ENCODE measurements around the gene PFN3. TPM values are rescaled to one million over a fixed set of nuclear protein-coding genes. Genes with fewer than 3 reads are reported as not detected.

PFN3 gene
- total RNA-seq, 1 experiment from 2014 or later = 0.48 TPM

DNA sequence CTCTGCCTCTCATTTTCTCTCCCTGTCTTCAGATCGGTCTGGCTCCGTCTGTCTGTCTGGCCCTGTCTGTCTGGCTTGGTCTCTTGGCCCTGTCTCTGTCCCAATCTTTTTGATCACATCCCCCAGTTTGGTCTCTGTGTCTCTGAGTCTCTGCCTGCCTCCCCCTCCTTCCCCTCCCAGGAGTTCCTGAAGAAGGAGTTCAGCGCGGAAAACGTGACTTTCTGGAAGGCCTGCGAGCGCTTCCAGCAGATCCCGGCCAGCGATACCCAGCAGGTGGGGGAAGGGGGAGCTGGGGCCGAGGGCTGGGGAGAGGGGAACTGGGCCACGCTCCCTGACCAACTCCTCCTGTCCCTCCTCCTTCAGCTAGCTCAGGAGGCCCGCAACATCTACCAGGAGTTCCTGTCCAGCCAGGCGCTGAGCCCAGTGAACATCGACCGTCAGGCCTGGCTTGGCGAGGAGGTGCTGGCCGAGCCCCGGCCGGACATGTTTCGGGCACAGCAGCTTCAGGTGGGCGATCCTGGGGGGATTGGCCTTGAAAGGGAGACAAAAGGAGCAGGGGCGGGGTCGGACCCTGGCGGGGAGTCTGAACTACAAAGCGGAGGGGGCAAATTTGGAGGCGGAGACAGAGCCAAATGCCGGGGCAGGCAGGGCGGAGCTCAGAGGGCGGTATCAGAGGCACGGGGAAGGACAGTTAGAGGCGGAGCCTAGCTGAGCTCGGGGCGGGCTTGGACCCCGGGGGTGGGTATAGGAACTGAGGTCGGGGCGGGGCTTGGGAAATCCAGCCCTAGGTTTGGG lies 33.7 kb downstream of the PFN3 start:
- peak overlapping the region; percentile 99 for H3K27ac Mint-ChIP-seq
- peak; percentile 99 for DNase-seq (ENCODE audit: low spot score)
- H3K36me3 Mint-ChIP-seq = peaks cover 13% of the 10 kb centered on the region
- ATAC-seq = peak; percentile 73
- H3K4me3 Mint-ChIP-seq = peak overlapping the region; percentile 88
- H3K27me3 Mint-ChIP-seq (ENCODE audit: low read depth) = peaks cover 16% of the 10 kb centered on the region
- H3K4me1 Mint-ChIP-seq = peaks cover 66% of the 10 kb centered on the region
- POLR2A ChIA-PET = interaction anchor here (0.9 to 1.8 kb wide), 7 partner anchors 15 to 88 kb away, joined by 3 to 10 read pairs (median 4); partner anchors contain the start of genes GRK6 and LMAN2
- CTCF ChIA-PET = interaction anchor here (0.6 to 13.2 kb wide), 31 partner anchors 8 to 295 kb away, joined by 3 to 216 read pairs (median 4); partner anchors contain the start of genes GRK6, LMAN2, PRELID1 and RAB24
- no peaks in the 10 kb centered on the region for H3K9me3 Mint-ChIP-seq
- TF ChIP-seq MXD4 (CRISPR knock-in tag; IDR thresholded peaks at IDR 0.05; ENCODE audit: borderline replicate concordance) (no peak), ZNF396 (CRISPR knock-in tag; IDR thresholded peaks at IDR 0.05; ENCODE audit: borderline replicate concordance) (no peak), TEAD4 (CRISPR knock-in tag; IDR thresholded peaks at IDR 0.05) (0 out of 2 replicates have a peak, but pooled peaks have one; percentile 9), FOXK1 (CRISPR knock-in tag; IDR thresholded peaks at IDR 0.05) (no peak), TEAD1 (CRISPR knock-in tag; IDR thresholded peaks at IDR 0.05) (peak; percentile 70; the same call in 1 of the 2 replicates), ZNF416 (CRISPR knock-in tag; IDR thresholded peaks at IDR 0.05) (no peak), OVOL2 (CRISPR knock-in tag; IDR thresholded peaks at IDR 0.05; ENCODE audit: borderline replicate concordance) (no peak), ZNF263 (CRISPR knock-in tag; IDR thresholded peaks at IDR 0.05; ENCODE audit: low read depth) (peak; percentile 83), NR2C2 (CRISPR knock-in tag; IDR thresholded peaks at IDR 0.05) (no peak), ATF1 (CRISPR knock-in tag; IDR thresholded peaks at IDR 0.05) (no peak), JUN (CRISPR knock-in tag; IDR thresholded peaks at IDR 0.05) (no peak), SMAD4 (CRISPR knock-in tag; IDR thresholded peaks at IDR 0.05) (no peak), CREM (CRISPR knock-in tag; IDR thresholded peaks at IDR 0.05) (no peak), NR1H2 (CRISPR knock-in tag; IDR thresholded peaks at IDR 0.05) (no peak), JAZF1 (CRISPR knock-in tag; IDR thresholded peaks at IDR 0.05) (no peak), RORB (CRISPR knock-in tag; IDR thresholded peaks at IDR 0.05) (no peak), FOXJ3 (CRISPR knock-in tag; IDR thresholded peaks at IDR 0.05; ENCODE audit: borderline replicate concordance) (no peak), SOX15 (CRISPR knock-in tag; IDR thresholded peaks at IDR 0.05) (no peak), ETV6 (CRISPR knock-in tag; IDR thresholded peaks at IDR 0.05) (0 out of 2 replicates have a peak, but pooled peaks have one; percentile 40)
- TF ChIP-seq, protein P1, sequence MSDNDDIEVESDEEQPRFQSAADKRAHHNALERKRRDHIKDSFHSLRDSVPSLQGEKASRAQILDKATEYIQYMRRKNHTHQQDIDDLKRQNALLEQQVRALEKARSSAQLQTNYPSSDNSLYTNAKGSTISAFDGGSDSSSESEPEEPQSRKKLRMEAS (CRISPR knock-in tag; IDR thresholded peaks at IDR 0.05) = peak; percentile 54; the same call in 1 of the 2 replicates
- TF ChIP-seq, protein P2, sequence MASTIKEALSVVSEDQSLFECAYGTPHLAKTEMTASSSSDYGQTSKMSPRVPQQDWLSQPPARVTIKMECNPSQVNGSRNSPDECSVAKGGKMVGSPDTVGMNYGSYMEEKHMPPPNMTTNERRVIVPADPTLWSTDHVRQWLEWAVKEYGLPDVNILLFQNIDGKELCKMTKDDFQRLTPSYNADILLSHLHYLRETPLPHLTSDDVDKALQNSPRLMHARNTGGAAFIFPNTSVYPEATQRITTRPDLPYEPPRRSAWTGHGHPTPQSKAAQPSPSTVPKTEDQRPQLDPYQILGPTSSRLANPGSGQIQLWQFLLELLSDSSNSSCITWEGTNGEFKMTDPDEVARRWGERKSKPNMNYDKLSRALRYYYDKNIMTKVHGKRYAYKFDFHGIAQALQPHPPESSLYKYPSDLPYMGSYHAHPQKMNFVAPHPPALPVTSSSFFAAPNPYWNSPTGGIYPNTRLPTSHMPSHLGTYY (CRISPR knock-in tag; IDR thresholded peaks at IDR 0.05) = no peak
- TF ChIP-seq, protein P3, sequence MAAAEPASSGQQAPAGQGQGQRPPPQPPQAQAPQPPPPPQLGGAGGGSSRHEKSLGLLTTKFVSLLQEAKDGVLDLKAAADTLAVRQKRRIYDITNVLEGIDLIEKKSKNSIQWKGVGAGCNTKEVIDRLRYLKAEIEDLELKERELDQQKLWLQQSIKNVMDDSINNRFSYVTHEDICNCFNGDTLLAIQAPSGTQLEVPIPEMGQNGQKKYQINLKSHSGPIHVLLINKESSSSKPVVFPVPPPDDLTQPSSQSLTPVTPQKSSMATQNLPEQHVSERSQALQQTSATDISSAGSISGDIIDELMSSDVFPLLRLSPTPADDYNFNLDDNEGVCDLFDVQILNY (CRISPR knock-in tag; IDR thresholded peaks at IDR 0.05) = no peak
- TF ChIP-seq, protein P4, sequence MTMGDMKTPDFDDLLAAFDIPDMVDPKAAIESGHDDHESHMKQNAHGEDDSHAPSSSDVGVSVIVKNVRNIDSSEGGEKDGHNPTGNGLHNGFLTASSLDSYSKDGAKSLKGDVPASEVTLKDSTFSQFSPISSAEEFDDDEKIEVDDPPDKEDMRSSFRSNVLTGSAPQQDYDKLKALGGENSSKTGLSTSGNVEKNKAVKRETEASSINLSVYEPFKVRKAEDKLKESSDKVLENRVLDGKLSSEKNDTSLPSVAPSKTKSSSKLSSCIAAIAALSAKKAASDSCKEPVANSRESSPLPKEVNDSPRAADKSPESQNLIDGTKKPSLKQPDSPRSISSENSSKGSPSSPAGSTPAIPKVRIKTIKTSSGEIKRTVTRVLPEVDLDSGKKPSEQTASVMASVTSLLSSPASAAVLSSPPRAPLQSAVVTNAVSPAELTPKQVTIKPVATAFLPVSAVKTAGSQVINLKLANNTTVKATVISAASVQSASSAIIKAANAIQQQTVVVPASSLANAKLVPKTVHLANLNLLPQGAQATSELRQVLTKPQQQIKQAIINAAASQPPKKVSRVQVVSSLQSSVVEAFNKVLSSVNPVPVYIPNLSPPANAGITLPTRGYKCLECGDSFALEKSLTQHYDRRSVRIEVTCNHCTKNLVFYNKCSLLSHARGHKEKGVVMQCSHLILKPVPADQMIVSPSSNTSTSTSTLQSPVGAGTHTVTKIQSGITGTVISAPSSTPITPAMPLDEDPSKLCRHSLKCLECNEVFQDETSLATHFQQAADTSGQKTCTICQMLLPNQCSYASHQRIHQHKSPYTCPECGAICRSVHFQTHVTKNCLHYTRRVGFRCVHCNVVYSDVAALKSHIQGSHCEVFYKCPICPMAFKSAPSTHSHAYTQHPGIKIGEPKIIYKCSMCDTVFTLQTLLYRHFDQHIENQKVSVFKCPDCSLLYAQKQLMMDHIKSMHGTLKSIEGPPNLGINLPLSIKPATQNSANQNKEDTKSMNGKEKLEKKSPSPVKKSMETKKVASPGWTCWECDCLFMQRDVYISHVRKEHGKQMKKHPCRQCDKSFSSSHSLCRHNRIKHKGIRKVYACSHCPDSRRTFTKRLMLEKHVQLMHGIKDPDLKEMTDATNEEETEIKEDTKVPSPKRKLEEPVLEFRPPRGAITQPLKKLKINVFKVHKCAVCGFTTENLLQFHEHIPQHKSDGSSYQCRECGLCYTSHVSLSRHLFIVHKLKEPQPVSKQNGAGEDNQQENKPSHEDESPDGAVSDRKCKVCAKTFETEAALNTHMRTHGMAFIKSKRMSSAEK (CRISPR knock-in tag; IDR thresholded peaks at IDR 0.05; ENCODE audit: borderline replicate concordance) = no peak
- TF ChIP-seq, protein P5, sequence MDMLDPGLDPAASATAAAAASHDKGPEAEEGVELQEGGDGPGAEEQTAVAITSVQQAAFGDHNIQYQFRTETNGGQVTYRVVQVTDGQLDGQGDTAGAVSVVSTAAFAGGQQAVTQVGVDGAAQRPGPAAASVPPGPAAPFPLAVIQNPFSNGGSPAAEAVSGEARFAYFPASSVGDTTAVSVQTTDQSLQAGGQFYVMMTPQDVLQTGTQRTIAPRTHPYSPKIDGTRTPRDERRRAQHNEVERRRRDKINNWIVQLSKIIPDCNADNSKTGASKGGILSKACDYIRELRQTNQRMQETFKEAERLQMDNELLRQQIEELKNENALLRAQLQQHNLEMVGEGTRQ (CRISPR knock-in tag; IDR thresholded peaks at IDR 0.05) = no peak
- TF ChIP-seq, protein P6, sequence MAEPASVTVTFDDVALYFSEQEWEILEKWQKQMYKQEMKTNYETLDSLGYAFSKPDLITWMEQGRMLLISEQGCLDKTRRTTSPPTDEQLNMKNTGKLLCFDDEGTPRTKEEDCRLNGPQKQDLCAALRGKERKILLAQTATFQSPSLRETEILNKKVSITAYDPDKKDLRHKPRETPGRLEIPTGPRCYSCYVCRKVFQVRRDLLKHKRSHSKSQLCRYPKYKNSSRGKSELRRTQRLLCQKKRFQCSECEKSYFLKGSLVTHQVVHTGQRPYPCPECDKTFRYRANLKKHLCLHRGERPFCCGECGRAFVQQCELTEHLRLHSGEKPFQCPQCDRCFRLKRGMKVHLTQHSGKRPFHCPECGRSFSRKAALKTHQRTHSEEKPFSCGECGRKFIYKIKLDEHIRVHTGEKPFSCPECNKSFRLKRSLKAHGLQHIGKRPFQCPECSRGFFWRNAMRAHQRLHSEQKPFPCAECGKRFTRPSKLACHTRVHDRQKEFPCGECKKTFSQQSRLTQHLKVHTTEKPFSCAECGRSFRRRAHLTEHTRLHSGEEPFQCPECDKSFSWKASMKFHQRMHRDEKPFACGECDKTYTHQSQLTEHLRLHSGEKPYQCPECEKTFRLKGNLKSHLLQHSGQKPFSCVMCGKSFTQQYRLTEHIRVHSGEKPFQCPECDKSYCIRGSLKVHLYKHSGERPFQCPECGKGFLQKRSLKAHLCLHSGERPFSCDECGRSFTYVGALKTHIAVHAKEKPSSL (CRISPR knock-in tag; conservative IDR thresholded peaks at IDR 0.05) = no peak
- TF ChIP-seq, protein P7, sequence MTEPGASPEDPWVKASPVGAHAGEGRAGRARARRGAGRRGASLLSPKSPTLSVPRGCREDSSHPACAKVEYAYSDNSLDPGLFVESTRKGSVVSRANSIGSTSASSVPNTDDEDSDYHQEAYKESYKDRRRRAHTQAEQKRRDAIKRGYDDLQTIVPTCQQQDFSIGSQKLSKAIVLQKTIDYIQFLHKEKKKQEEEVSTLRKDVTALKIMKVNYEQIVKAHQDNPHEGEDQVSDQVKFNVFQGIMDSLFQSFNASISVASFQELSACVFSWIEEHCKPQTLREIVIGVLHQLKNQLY (CRISPR knock-in tag; IDR thresholded peaks at IDR 0.05) = no peak
